HepG2 (cell line): ENCODE results near the gene MTX1. TPM values are rescaled to one million over a fixed set of nuclear protein-coding genes. Genes with fewer than 3 reads are reported as not detected.
A peak's percentile ranks its signal among the peaks of the same experiment; 100 is the strongest.

Source experiments
- ATAC-seq: fragments of 200-7000 bp; cut with Tn5 transposase; 3 replicates; pipeline ENCODE4 v1.9.1; 2020; ENCODE audit warnings: mild to moderate bottlenecking, moderate library complexity
- BruUV-seq: library from RNA; stranded (reverse); fragments of 400-500 nt; replicated peaks from 2 replicates; lab custom pipeline; 2021; lab: Mats Ljungman, UMichigan
- CTCF ChIA-PET: fragments of 300-600 bp; formaldehyde crosslinking; extraction: SDS; loops from one replicate; lab custom pipeline; 2021; ENCODE audit warnings: low total read pairs, inconsistent platforms, low intra/inter-chr PET ratio; lab: Yijun Ruan, JAX
- POLR2A ChIA-PET: fragments of 350-600 bp; sonication (Branson Sonifier 250); formaldehyde crosslinking; loops from one replicate; lab custom pipeline; 2020; ENCODE audit warnings: antibody characterized with exemption, inconsistent platforms; lab: Yijun Ruan, JAX
- DNase-seq: peaks from one replicate; pipeline ENCODE4 v3.0.0-alpha.2; 2015; ENCODE audit warnings: low spot score
- FAIRE-seq: peaks from 3 replicates; lab custom pipeline; 2011; peaks lifted over from hg19 to GRCh38; lab: Jason Lieb, UNC
- H2AFZ ChIP-seq: one replicate; pipeline ENCODE4 v1.6.1; 2011; ENCODE audit warnings: low read length, inconsistent platforms
- H3K27ac ChIP-seq: fragments of 300-600 bp; 3 replicates; pipeline ENCODE4 v1.8.0; 2011; ENCODE audit warnings: mixed run types, mild to moderate bottlenecking, mixed read lengths, low read length, inconsistent platforms; ENCODE audit not compliant: insufficient read depth; ENCODE audit errors: extremely low read length
- H3K27me3 ChIP-seq, 2 experiments: fragments of 200-600 bp in 1 of 2; 2 replicates in 1 of 2; 3 replicates in 1 of 2; pipeline versions ENCODE4 v1.6.0 to v1.8.0; 2011; ENCODE audit warnings: low read length in 2 of 2, mild to moderate bottlenecking in 2 of 2, moderate library complexity in 2 of 2, inconsistent platforms in 1 of 2; ENCODE audit not compliant: insufficient read depth in 2 of 2, control insufficient read depth in 1 of 2
- H3K36me3 ChIP-seq, 2 experiments: fragments of 200-600 bp in 1 of 2; replicated peaks in 1 of 2; 2 replicates in 1 of 2; 3 replicates in 1 of 2; pipeline versions ENCODE4 v1.5.1 to v1.8.0; 2011; ENCODE audit warnings: low read length in 2 of 2, inconsistent platforms in 1 of 2; ENCODE audit not compliant: insufficient read depth in 2 of 2, control insufficient read depth in 1 of 2
- H3K4me1 ChIP-seq: 2 replicates; pipeline ENCODE4 v1.5.1; 2012; ENCODE audit warnings: low read length, inconsistent platforms; ENCODE audit not compliant: insufficient read depth
- H3K4me2 ChIP-seq: 2 replicates; pipeline ENCODE4 v1.6.0; 2011; ENCODE audit warnings: low read depth, low read length, inconsistent platforms
- H3K4me3 ChIP-seq, 3 experiments: fragments of 200-600 bp in 1 of 3; sonication (generic), shearing (Covaris generic) in 1 of 3; replicated peaks in 1 of 3; 2 replicates each; pipeline ENCODE4 v1.5.1; 2011 to 2016; ENCODE audit warnings: low read length in 3 of 3, inconsistent platforms in 2 of 3, low read depth in 2 of 3, mild to moderate bottlenecking in 2 of 3, control low read depth in 1 of 3, mixed read lengths in 1 of 3; ENCODE audit not compliant: insufficient read depth in 1 of 3
- H3K79me2 ChIP-seq: one replicate; pipeline ENCODE4 v1.6.1; 2011; ENCODE audit warnings: low read length, inconsistent platforms; ENCODE audit not compliant: insufficient read depth
- H3K9ac ChIP-seq: 2 replicates; pipeline ENCODE4 v1.6.0; 2011; ENCODE audit warnings: mild to moderate bottlenecking, low read depth, low read length, inconsistent platforms; ENCODE audit not compliant: insufficient read depth
- H3K9me3 ChIP-seq: 2 replicates; pipeline ENCODE4 v1.5.1; 2012; ENCODE audit warnings: mild to moderate bottlenecking, low read length
- H4K20me1 ChIP-seq: 2 replicates; pipeline ENCODE4 v1.6.0; 2011; ENCODE audit warnings: inconsistent platforms, mild to moderate bottlenecking, low read length, moderate library complexity; ENCODE audit not compliant: insufficient read depth
- KDM1A ChIP-seq: IDR thresholded peaks from 2 replicates; pipeline ENCODE4 v1.6.1; 2016; ENCODE audit warnings: missing compliant biosample characterization
- SAFB2 ChIP-seq: sonication (generic); formaldehyde crosslinking; IDR thresholded peaks from 2 replicates; pipeline ENCODE4 v1.5.1; 2020; ENCODE audit warnings: missing genetic modification reagents, low read depth, mild to moderate bottlenecking, borderline replicate concordance
- SNAPC2 ChIP-seq: sonication (generic); formaldehyde crosslinking; IDR thresholded peaks from 2 replicates; pipeline ENCODE4 v1.8.1; 2022; ENCODE audit warnings: mild to moderate bottlenecking, missing genetic modification reagents
- ZNF629 ChIP-seq: sonication (generic); formaldehyde crosslinking; conservative IDR thresholded peaks from 2 replicates; pipeline ENCODE4 v1.5.0; 2020; ENCODE audit warnings: missing genetic modification reagents
- WGBS: methylation state at CpG from one replicate; pipeline ENCODE4 v1.1.6; 2017; ENCODE audit warnings: low lambda C conversion rate; 5-methylcytosine and 5-hydroxymethylcytosine counted together
- in situ Hi-C: cut with HindIII; loops from 2 replicates; pipeline ENCODE4 v1.10.0; 2017; ENCODE audit warnings: low pct_unique_long_range_greater_than_20kb; ENCODE audit not compliant: extremely low pct_ligation_motif_present
- intact Hi-C: fragments of 100-400 bp; cut with micrococcal nuclease; formaldehyde crosslinking; loops from one replicate; pipeline ENCODE4 v1.10.0; 2022; ENCODE audit not compliant: unreplicated experiment
- polyA plus RNA-seq, 8 experiments: library from polyadenylated mRNA; depleted of rRNA in 3 of 8; stranded (reverse) in 7 of 8; unstranded in 1 of 8; fragments of >200 nt; fragmentation: Illumina TruSeq in 4 of 8; extraction: Trizol in 4 of 8; gene quantifications; 2 replicates each; pipeline versions ENCODE4 v1.2.1 to v1.2.3, GENCODE V29; 2011 to 2016; ENCODE audit warnings: low read depth in 4 of 8, missing spikeins in 1 of 8, mixed read lengths in 1 of 8; ENCODE audit not compliant: insufficient read depth in 1 of 8
- total RNA-seq, 5 experiments: library from RNA; depleted of rRNA; stranded (reverse); fragments of >200 nt; fragmentation: Illumina TruSeq; extraction: Trizol; gene quantifications; 2 replicates each; pipeline ENCODE4 v1.2.3, GENCODE V29; 2016; ENCODE audit warnings: low read depth in 1 of 5
- TF ChIP-seq, protein P1 (sequence below): sonication (generic); formaldehyde crosslinking; IDR thresholded peaks from 2 replicates; pipeline ENCODE4 v1.4.0; 2020; ENCODE audit warnings: missing genetic modification reagents, borderline replicate concordance

Gene MTX1
- total and polyA plus RNA-seq, 2 of the 13 experiments (the other 11 are each of a cell fraction or from before 2014, with no cell fraction given), result 64.5 to 72.6 TPM

- H3K9ac ChIP-seq, result no peak overlapping the region
- TF ChIP-seq SNAPC2 (CRISPR knock-in tag) (no peak), ZNF629 (peak; percentile 67)
- TF ChIP-seq, all 625 proteins: peak for 1
- DNase-seq (no peak), ATAC-seq (no peak), FAIRE-seq (no peak)
- no peaks in the 10 kb centered on the region for H3K27me3 ChIP-seq
- H3K4me1 ChIP-seq, result peaks cover 15% of the 10 kb centered on the region
- no TSS peak for BruUV-seq
- 97% methylated on average over 3 of the region's 4 CpGs for WGBS
- H2AFZ ChIP-seq, result peak overlapping the region; percentile 97
- POLR2A ChIA-PET, result interaction anchor here (0.6 to 1.9 kb wide), 4 partner anchors 10 to 337 kb away, joined by 3 to 8 read pairs (median 6); partner anchors contain the start of gene CLK2
- in situ Hi-C loops (loop anchor here (10.0 kb wide), 1 partner anchor 353 kb away; no protein-coding TSS in a partner anchor), intact Hi-C loops (no loop called here)
- H3K4me3 ChIP-seq, result no peak overlapping the region
- no peak overlapping the region for H3K27ac ChIP-seq
- H3K9me3 ChIP-seq, result no peaks in the 10 kb centered on the region
- CTCF ChIA-PET, result interaction anchor here (1.2 kb wide), 1 partner anchor 9 kb away, joined by 3 read pairs; no protein-coding TSS in a partner anchor
- H3K4me2 ChIP-seq, result peak overlapping the region; percentile 73
- no peaks in the 10 kb centered on the region for H4K20me1 ChIP-seq
- H3K79me2 ChIP-seq, result no peaks in the 10 kb centered on the region
- H3K36me3 ChIP-seq, result peaks cover 2 to 3% of the 10 kb centered on the region in 2 experiments; a peak in 1 of 5 replicates
Observed at GRCh38 chr1:155241841-155242264, 33.4 kb downstream of the MTX1 start.

GRCh38 chr1:155242805-155243358 is 34.4 kb downstream of the MTX1 start:
- H3K4me2 ChIP-seq, result no peak overlapping the region
- DNase-seq, result no peak
- H3K27me3 ChIP-seq, result no peaks in the 10 kb centered on the region
- TF ChIP-seq SAFB2 (CRISPR knock-in tag) (no peak), KDM1A (CRISPR knock-in tag) (no peak)
- TF ChIP-seq, protein P1, sequence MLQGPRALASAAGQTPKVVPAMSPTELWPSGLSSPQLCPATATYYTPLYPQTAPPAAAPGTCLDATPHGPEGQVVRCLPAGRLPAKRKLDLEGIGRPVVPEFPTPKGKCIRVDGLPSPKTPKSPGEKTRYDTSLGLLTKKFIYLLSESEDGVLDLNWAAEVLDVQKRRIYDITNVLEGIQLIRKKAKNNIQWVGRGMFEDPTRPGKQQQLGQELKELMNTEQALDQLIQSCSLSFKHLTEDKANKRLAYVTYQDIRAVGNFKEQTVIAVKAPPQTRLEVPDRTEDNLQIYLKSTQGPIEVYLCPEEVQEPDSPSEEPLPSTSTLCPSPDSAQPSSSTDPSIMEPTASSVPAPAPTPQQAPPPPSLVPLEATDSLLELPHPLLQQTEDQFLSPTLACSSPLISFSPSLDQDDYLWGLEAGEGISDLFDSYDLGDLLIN (CRISPR knock-in tag), result no peak
- TF ChIP-seq, all 625 proteins: peak for 0
- BruUV-seq, result no TSS peak
- Histone ChIP-seq H3K4me1 (peaks cover 15% of the 10 kb centered on the region), H3K9ac (no peak overlapping the region), H3K9me3 (no peaks in the 10 kb centered on the region), H3K36me3 (peaks cover 3 to 7% of the 10 kb centered on the region in 2 experiments; a peak in 2 of 5 replicates), H4K20me1 (no peaks in the 10 kb centered on the region), H3K79me2 (no peaks in the 10 kb centered on the region), H3K4me3 (no peak overlapping the region), H2AFZ (no peak overlapping the region), H3K27ac (no peak overlapping the region)
- CTCF ChIA-PET, result no interaction called here
- no peak for ATAC-seq
- intact Hi-C loops, result no loop called here
- in situ Hi-C loops, result loop anchor here (10.0 kb wide), 1 partner anchor 352 kb away; no protein-coding TSS in a partner anchor
- no peak for FAIRE-seq
- POLR2A ChIA-PET, result no interaction called here
- WGBS, result 60% methylated on average over 3 of the region's 3 CpGs
